GM18951 (cell line): Measurements from ENCODE around the gene CTBP2.

Source experiments
- POLR2A ChIP-seq: IDR thresholded peaks from 4 replicates; pipeline ENCODE4 v1.6.1; 2011; ENCODE audit warnings: mild to moderate bottlenecking; ENCODE audit not compliant: insufficient read length, insufficient read depth; ENCODE audit errors: extremely low read depth
- in situ Hi-C: fragments of 300-500 bp; cut with MboI; formaldehyde crosslinking; loops from one replicate; pipeline ENCODE4 v1.12.0; 2022; ENCODE audit warnings: low sequenced_read_pairs, mixed read lengths, inconsistent platforms; ENCODE audit not compliant: unreplicated experiment

The CTBP2 gene

DNA sequence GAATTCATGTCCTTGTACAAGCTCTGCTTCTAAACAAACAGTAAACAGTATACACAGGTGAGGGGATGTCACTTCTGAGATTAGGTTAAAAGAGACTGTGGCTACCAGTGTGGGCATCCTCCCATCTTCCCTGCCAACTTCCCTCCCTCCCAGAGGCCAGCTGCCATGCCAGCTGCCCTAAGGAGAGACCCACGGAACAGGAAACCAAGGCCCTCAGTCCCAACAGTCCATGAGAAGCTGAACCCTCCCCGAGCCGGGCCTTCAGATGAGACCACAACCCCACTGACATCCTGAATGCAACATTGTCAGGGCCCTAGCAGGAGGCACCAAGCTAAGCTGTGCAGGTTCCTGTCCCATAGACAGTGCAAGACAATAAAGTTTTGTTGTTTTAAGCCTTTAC, 106.1 kb downstream of the CTBP2 start:
- TF ChIP-seq POLR2A, result no peak
- in situ Hi-C loops, result loop anchor here (25.0 kb wide), 1 partner anchor 633 kb away; the partner anchor contains the start of gene TEX36

DNA sequence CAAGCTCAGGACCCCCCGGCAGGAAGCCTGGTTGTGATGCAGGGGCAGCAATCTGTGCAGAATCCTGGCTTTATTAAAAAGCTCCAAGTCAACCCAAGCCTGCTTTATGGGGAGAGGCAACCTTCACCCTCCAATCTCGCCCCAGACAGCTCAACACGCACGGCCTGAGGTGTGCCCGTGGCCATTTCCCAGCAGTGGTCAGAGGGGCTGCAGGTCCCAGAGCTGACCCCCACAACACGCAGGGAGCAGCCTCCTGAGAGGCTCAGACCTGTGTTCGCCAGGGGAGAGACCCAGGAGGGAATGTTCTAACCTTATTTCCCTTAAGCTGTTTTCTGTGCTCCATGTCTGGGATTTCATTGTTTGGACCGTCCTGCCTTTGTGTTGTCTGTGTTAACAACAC, 108.2 kb downstream of the CTBP2 start:
- in situ Hi-C loops, result loop anchor here (25.0 kb wide), 1 partner anchor 635 kb away; the partner anchor contains the start of gene TEX36

DNA sequence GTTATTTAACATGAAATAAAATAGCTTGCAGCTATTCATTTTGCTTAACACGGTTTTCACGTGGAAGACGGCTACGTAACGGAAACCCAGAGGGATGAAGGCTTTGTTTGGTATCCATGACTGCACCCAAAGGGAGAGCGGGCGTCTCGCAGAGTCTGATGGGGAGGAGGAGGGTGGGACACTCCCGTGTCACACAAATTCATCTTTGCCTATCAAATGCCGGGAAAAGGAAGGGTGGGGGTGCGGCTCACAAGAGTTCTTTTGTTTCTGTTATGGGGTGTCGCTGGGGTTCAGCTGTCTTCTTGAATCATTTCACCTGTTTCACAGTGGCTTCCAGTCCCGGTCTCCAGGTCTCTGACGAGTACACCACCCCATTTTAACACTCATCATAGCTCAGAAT, 110.0 kb downstream of the CTBP2 start:
- in situ Hi-C loops, result loop anchor here (25.0 kb wide), 1 partner anchor 637 kb away; the partner anchor contains the start of gene TEX36
- TF ChIP-seq POLR2A, result no peak

More for the DNA sequence above, 108.2 kb downstream of the CTBP2 start:
- no peak for TF ChIP-seq POLR2A

DNA sequence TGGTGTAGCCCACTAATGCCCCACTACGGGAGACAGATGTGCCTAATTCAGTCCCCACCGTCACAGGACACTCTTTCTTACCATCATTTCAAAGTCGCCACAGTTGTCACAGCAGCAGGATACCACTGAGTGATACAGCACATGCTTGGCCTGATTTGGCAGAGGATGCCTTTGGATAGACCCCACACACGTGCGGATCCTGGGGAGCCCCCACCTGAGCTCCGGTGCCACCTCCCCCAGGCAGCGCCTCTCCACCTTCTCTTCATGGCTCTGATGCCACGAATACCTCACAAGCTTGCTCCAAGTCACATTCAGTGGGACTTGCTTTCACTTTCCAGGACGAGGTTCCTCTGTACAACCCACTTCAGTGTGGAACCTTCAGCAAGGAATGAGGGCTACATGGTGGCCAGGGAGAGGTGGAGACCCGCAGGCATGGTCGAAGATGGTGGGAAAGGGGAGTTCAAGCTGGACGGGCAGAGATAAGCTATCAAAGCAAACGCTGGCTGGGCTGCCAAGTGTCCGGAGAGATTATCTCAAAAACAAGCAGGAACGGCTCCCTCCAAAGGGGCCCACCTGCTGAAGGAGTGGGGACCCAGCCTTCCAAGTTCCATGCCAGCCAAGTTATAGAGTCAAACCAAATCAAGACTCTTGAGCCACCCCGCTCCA, 111.0 kb downstream of the CTBP2 start:
- no peak for TF ChIP-seq POLR2A
- in situ Hi-C loops, result no loop called here

DNA sequence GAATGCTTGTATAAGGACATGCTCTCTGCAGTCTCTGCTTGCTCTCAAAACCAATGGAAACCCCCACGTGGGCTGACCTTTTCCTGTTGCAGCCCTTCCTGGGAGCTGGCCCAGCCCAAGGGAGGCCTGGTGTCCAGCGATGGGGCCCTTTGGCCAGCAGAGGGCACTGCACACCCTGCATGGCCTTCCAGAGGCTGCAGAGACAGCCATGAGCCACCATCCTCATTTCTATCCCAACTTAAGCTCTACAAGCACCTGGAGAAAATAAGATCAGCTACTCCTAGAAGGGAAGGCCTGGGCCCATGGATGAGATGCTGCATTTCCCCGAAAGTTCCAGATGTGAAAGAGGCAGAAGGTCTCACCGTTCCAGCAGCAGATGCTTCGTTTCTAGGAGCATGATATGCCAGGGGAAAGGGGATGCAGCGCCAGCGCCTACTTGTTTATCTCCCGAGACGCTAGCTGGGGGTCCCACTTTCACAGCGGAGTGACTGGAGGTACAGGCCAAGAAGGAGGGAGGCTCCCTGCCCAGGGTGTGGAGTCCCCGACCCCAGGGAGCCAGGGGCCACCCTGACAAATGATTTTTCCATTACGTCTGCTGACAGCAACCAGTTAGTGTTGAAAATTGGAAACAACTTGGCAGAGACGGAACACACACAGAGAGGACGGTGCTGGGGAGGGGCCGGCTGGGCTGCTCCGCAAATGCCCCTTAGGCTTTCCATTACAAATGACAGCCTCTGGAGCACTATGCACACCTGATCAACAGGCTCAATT, 112.1 kb downstream of the CTBP2 start:
- TF ChIP-seq POLR2A, result no peak
- in situ Hi-C loops, result no loop called here

DNA sequence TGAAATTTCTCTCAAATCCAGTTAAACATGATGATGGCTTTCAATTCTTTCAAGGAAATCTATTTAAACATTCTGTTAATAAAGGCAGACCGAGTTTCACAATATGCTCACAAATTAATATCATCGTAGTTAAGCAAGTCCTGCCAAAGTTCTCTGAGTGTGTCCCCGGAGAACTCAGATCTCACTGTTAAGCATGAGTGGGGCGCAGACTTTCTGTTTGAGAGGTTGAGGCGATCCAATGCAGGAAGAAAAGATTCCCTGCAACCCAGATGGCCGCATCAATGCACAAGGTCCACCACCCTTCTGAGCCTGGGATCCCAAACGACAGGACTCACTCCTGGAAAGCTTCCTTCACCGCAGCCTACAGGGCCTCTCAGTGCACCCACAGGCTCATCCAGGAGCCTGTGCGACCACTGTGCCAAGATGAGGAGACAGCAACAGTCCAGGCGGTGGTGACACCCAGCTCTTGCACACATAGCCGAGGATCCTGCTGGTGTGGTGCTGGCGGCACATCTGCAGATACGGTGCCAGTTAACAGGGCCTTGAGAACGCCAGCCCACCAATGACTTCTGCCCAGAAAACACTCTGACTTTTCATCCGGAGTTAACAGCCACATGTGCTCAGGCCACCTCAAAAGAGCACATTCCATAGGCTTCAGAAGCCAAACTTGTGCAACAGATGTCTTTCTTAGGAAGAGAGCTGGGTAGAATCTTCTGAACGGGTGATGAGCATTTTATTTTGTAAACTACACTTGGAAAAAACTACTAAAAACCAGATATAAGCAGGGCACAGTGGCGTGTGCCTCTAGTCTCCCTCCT, 116.3 kb downstream of the CTBP2 start:
- in situ Hi-C loops, result no loop called here
- no peak for TF ChIP-seq POLR2A

DNA sequence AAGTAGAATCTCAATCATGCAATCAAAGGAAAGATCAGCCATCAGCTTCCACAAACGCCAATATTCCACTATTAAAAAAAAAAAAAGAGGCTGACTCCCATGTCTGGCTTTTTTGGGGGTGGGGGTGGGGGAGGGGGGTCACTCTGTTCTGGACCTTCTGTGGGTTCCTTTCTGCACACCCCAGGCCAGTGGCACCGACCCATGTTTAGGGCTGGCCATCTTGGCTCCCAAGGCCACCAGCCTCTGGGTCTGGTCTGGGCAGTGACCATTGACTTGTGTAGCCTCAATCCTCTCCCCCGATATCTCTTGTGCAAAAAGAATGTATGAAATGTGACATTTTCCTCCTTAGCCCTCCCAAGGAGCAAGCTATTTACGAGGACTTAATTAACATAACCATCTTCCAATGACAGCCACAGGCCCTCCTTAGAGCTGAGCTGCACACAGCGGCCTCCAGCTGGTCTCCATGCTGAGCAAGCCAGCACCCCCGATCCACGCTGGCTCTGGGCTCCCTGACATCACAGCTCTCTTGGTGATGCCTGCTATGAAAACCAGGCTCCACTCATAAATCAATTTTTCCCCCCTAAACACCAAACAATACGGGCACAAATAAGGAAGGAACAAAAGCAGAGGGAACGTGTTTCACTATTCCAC, 118.4 kb downstream of the CTBP2 start:
- no peak for TF ChIP-seq POLR2A
- in situ Hi-C loops, result no loop called here

DNA sequence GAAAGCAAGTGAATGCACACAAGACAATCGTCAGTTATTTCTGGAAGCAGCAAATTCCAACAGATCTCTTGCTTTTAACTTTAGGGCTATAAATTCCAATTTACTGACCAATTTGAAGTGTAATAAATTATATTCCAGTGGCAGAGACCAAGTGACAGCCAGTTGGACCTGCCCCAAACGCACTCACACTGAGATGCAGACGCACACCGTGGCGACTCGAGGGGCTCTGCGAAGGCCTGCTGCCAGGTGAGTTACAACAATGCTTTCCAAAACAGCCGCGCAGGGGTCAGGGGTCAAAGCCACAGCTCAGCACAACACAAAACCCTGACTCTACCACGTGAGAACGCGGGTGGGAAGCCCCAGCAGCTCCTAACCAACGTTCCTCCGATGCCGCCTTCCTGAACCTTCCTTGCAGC, 121.0 kb downstream of the CTBP2 start:
- in situ Hi-C loops, result no loop called here
- no peak for TF ChIP-seq POLR2A

DNA sequence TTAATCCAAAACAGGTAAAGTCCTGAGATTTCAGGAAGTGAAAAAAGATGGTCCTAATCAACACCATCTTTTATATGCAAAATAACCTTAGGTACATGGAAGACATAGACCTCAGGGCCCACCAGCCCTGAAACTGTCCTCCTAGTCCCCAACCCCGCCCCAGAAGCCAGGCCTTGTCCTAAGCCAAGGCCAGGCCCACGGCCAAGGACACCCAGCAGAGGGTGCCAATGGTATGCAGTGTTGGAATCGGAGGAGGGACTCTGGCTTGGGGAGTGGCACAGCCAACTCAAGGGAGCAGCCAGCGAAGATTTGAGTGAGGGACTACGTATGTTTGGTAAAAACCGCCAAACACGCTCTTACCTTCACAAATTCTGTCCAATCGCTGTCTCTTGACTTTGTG, 121.7 kb downstream of the CTBP2 start:
- no peak for TF ChIP-seq POLR2A
- in situ Hi-C loops, result no loop called here

DNA sequence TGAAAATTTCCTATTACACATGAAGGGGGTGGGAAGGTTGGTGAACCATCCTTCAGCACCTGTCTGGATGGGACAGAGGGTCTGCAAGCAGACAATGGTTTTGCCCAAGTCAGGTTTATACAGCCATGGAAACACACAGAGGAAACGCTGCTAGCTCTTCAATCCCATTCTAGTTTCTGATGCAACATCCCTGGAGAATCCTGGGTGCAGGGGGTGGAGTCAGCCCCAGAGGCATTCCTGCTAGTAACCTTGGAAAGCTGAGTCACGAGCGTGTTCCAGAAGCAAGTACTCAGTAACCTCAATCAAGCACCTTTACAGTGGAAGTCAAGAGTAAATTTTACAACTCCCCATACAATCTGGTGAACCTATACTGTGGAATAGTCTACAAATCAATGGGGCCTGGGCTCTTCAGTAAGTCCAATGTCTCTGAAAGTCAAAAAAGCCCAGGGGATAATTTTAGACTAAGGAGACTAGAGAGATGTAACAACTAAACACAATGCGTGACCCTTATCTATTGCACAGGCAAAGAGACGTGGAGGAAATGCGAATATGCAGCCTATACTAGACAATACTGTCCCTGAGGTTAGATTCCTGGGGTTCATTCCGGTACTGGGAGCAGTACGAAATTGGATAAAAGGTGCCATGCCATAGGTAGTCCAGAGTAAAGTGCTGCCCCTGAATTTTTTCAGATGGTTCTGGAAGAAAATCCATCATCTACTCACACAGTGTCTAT, 123.1 kb downstream of the CTBP2 start:
- in situ Hi-C loops, result no loop called here
- TF ChIP-seq POLR2A, result no peak

DNA sequence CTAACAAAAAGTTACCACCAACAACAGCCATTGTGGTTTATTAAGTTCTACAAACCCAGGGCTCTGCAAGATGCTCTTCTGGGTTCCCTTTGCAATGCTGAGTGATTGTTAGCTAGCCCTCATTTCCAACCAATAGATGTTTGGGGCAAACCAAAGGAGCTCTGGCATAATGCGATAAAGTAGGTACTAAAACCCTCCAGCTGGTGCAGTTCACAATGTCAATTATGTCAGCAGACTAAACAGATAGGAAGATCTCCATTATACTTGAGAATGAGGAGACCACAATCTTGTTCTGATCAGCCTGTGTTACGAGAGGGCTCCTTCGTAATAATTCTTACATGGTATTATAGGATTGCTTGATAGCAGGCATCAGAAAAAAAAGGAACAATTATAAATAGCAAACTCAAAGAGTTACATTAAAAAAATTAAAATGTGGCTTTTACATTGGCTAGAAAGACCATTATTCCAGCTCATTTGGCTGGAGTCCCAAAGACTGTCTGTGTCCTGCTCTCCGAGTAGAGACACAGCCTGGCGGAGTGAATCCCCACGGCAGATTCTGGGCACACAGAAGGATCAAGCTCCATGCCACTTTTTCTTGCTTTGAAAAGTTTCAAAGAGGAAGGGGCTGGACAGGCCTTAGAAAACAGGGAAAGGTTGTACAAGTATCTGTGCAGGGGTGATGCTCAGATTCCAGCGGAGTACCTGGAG, 124.6 kb downstream of the CTBP2 start:
- no peak for TF ChIP-seq POLR2A
- in situ Hi-C loops, result no loop called here

DNA sequence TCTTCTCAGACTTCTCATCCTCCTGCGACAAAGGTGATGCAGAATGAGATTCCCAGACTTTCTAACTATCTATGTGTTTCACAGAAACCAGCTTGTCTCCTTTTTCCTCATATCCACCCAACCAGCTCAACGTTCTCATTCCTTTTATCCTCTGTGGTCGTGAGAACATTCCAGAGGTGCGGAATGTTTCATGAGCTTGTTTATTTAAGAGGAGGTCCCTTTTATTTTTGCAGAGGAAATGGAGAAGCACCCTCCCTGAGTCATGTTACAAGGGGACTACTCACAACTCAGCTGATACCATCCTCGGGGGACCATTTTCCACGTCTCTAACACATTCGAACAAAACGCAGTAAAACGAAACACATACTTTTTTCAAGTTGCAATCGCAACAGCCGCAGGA, 125.2 kb downstream of the CTBP2 start:
- in situ Hi-C loops, result no loop called here
- TF ChIP-seq POLR2A, result no peak
